DMS53 (cell line): ENCODE data around the gene NKX2-4.
A peak's percentile ranks its signal among the peaks of the same experiment; 100 is the strongest.
"Not testable (repeated sequence)": the region's sequence is repeated elsewhere in the genome, so short reads cannot be mapped to it uniquely, and the experiment has no call there.

Source experiments
- DNase-seq: peaks from one replicate; lab custom pipeline; 2025; lab: John Stamatoyannopoulos, UW

NKX2-4 gene

DNA sequence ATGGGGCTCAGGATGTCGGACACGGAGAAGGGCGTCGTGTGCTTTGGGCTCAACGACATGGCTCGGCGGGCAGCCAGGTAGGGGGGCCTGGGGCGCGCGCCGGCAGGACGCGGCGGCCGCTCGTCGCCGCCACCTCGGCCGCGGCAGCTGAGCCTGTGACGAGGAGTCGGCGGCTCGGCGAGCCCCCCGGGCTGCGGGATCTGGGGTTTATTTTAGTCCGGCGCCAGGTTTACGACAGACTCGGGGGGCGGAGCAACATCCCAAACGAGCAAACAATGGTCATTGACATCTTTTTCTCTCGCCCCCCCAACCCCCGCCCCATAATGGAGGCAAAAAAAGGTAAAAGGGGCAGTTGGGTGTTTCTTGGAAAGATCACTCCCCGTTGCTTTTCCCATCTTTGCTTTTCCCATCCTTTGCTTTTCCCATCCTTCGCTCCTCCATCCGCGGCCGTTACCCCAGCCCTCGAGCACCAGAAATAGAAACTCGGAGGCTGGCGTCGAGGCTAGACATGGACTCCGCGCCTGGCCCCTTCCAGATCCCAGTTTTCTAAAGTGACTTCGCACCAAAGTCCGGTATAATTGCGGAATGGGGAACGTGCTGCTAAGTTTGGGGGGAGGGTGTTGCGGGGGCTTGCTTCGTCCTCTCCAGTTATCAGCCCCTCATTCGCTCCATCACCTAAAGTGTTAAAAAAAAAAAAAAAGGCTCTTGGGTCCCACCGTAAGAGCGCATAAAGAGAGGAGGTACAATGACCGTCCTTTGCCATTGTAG, at the start of gene NKX2-4:
TSS of gene NKX2-4 (minus strand) at position 186 of the 768 bp plus-strand sequence. CDS start at position 59, 127 bp downstream.
- DNase-seq, result no peak

DNA sequence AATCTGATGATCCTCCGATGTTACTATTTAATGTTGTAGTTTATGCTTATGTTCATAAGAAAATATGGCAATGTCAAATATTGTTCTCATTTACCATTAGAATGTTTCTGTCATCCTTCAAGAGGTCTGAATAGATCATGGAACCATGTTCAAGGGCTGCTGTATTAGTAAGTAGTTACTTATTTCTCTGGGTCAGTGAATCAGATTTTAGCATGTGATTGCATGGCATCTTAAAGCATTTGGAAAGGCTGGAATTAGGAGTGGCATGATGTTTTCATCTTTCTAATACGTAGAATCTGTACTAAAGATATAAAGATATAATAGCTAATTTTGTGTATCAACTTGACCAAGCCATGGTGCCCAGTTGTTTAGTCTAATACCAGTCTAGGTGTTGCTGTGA, 40.5 kb upstream of the NKX2-4 start:
- no peak for DNase-seq

DNA sequence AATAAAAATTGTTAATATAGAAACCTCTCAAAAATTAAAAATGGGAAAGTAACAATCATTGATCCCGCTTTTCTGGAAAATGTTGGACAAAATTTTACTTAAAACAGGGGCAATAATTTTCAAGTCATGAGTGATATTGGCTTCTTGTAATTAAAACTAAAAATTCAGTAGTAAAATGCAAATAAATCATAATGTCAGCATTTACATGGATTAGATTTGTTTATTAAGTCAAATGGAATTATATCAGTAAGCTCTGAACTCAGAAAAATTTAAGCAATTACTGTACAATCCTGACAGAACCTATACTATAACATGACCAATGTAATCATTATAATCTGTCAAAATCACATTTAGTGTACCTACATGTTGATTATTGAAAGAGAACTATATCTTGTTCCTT, 39.9 kb upstream of the NKX2-4 start:
- DNase-seq, result no peak

DNA sequence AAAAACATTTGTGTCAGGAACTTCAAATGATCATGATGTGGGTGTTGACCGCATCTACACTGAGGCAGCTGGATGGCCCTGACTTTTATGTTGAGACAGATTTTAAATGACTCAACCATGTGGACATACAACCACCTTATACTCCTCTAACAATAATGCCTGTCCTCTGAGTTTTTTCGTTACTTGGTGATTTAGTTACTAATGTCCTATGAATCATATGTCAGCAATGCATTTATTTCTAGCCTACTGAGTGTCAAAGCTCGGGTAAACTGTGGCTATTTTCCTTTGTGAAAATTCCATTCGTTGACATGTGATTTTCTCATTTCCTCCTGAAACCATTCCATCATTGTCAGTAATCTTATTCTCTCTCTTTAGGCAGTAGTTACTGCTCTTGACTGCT, 38.9 kb upstream of the NKX2-4 start:
- no peak for DNase-seq

DNA sequence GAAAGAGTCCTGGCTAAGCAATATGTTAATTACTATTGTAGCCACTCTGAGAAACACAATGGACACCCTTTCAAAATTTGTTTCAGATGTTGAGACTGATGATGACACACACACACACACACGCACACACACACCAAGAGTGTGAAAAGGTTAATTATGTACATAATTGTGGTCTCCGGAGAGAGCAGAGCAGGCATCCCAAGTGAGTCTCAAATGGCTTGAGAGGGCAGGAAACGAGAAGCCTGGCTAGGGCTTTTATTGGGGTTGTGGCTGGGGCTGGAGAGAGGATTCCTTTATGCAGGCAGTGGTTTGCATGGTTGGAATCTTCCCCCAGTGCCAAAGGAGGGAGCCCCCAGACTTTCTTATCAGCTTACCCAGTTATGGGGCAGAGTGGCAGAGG, 38.2 kb upstream of the NKX2-4 start:
- no peak for DNase-seq

DNA sequence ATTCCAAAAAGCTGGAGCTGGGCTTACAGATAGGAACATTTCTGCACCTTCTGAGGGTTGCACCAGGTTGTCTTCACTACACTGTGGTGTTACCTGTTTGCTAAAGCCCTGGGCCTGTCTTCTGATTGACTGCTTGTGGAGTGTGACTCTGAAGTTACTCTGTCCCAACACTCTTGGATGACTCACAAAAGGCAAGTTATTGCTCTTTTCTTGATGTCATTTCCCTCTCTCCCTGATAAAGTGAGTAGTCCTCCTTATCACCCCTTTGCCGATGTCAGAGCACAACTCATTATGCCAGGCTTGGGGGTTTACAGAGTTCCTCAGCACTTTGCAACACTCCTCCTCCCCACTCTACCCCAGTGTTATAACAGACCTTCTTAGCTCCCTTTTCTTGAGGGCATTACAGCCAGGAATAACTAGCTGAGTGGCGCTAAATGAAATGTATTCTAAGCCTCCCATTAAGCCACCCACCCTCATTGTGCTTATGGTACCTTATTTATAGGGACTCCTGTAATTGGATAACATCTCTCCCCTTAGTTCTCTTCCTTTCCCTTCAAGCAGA, 36.1 kb upstream of the NKX2-4 start:
- DNase-seq, result no peak

DNA sequence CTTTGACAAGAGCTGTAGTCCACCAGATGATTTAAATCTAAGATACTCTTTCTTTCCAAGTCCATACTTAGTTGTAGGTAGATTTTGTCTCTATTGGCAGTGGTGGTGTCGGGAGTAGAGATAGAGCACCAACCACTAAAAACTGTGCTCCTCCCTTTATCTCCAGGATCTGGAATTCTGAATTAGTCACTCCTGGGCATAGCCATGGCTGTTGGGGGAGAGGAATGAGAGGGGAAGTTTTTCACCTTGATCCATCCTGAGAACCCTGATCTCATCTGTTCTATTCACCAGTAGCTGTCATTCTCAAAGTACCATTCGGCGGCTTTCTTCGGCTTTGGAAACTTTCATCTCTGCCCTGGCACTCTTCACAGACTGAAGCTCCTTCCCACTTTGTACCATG, 35.6 kb upstream of the NKX2-4 start:
- DNase-seq, result no peak

DNA sequence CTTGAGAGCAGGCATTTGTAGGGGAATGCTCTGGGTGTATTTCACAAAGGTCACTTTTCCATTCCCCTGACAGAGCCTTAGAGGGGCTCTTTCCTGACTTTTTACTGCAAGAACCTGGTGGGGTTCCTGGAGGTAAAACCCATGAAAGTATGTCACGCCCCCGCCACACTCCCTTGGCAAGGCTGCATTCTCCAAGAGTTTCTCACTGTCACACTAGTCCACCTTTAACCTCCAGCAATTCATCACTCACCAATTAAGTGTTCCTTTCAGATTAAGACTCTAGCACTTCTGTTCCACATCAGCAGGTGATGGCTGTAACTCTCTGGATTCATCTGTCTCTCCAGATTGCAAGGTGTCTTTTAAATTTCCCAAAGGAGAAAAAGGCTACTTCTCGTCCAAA, 32.7 kb upstream of the NKX2-4 start:
- no peak for DNase-seq

DNA sequence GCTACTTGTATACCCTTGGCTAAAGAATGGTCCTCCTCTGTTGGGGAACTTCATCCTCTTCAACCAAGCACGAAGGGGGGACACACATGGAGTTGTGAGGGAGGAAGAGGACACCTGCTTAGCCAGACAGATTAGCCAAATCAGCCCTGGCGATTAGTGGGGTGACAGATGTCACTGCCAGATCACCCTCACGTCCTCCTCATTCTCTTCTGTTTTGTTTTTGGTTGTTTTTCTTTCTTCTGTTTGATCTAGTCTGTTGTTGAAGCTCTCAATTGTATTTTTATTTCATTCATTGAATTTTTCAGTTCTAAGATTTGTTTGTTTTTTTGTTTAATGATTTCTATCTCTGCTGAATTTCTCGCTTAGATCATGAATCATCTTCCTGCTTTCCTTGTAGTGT, 27.5 kb upstream of the NKX2-4 start:
- no peak for DNase-seq

DNA sequence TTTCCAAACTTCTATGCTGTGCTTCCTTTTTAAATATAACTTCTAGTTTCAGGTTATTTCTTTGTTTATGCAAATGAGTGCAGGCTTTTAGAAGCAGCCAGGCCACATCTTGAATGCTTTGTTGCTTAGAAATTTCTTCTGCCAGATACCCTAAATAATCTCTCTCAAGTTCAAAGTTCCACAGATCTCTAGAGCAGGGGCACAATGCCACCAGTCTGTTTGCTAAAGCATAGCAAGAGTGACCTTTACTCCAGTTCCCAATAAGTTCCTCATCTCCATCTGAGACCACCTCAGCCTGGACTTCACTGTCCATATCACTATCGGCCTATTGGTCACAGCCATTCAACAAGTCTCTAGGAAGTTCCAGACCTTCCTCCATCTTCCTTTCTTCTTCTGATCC, 26.4 kb upstream of the NKX2-4 start:
- DNase-seq, result not testable (repeated sequence)

DNA sequence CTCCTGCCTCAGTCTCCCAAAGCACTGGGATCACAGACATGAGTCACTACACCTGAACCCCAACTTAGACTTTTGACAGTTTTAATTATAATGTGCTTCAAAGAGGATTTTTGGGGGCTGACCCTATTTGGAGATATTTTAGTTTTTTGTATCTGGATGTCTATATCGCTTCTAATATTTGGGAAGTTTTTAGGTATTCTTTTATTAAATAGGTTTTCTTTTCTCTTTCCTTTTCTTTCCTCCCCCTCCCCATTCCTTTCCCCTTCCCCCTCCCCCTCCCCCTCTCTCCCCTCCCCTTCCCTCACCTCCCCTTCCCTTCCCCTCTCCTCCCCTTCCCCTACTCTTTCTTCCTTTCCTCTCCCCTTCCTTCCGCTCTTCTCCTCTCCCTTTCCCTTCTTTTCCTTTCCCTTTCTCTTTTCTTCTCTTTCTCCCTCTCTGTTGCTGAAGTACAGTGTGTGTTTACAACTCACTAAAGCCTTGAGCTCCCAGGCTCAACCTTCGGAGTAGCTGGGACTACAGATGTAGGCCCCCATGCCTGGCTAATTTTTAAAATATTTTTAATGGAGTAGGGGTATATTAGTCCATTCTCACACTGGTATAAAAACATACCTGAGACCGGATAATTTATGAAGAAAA, 24.4 kb upstream of the NKX2-4 start:
- no peak for DNase-seq

DNA sequence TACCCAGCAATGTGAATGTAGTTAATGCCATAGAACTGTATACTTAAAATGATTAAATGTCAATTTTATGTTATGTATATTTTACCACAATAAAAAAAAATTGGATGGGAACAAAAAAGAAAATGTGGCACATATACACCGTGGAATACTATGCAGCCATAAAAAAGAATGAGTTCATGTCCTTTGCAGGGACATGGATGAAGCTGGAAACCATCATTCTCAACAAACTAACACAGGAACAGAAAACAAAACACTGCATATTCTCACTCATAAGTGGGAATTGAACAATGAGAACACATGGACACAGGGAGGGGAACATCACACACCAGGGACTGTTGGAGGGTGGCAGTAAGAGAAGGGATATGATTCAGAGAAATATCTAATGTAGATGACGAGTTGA, 21.8 kb upstream of the NKX2-4 start:
- DNase-seq, result not testable (repeated sequence)

DNA sequence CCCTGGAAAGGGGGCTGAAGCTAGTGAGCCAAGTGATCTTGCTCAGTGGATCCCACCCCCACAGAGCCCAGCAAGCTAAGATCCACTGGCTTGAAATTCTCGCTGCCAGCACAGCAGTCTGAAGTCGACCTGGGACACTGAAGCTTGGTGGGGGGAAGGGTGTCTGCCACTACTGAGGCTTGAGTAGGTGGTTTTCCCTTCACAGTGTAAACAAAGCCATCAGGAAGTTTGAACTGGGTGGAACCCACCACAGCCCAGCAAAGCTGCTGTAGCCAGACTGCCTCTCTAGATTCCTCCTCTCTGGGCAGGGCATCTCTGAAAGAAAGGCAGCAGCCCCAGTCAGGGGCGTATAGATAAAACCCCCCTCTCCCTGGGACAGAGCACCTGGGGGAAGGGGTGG, 16.7 kb upstream of the NKX2-4 start:
- DNase-seq, result not testable (repeated sequence)

DNA sequence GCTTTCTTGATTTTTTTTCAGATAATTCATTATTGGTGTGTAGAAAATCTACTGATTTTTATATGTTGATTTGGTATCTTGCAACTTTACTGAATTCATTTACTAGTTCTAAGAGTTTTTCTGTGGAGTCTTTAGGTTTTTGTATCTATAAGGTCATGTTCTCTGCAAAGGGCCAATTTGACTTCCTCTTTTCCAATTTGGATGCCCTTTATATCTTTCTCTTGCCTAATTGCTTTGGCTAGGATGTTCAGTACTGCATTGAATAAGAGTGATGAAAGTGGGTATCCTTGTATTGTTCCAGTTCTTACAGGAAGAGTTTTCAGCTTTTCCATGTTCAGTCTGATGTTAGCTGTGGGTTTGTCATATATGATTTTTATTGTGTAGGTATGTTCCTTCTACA, 14.4 kb upstream of the NKX2-4 start:
- DNase-seq, result no peak

DNA sequence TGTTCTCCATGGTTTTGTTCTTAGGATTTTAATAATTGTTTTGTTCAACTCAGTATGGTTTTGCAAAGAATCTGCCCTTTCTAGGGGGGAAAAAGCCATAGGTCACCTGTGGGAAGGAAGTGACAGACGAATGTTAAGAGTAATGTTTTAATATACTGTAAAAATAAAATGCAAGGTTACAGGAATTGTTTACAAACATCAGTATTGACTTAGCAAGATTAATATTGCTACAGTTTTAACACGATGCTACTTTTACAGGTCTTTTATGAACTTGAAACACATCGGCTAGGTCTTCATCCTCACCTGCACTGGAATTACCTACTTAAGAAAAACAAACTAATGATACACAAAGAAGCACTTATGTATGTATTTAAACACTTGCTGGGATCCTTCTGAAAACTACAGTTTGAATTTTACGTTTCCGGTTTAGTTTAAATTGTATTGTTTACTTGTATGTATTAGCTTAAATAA, 1.7 kb upstream of the NKX2-4 start:
- DNase-seq, result no peak

DNA sequence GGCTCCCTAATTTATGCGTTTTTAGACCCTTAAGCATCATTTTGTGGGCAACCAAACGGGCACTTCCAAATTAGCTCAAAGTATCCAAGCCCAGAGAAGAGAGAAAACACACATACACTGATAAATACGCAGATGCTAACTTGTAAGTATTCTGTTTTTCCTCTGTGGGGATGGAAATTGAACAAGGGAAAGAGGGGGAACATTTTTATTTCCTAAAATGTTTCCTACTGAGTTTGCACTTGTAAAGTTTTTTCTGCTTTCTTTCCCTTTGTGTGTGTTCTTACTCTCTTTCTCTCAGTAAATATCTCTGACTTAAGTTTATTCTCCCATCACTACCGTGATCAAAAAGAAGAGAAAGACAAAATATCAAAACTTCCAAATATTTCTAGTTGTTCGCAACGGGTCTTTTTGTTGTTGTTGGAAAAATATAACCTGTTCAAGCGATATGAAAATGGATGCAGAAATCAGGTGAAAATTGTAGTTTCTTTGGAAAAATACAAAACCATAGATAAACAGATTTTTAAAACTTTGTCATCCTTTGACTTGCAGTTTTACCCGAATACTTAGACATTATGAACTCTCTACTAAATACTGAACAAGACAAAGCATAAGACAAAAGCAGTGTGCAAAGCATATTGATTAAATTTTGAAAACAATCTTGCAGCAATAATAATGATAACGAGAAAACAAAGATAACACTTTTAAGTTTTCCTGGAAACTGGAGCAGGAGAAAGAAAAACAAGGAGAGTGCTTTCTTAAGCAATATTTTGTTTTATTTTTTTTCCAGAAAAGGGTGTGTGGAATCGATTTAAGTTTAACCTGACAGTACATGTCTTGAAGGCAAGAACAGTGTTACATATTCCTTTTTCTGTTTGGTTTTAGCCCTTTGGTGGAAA, 1.0 kb upstream of the NKX2-4 start:
- DNase-seq, result no peak

DNA sequence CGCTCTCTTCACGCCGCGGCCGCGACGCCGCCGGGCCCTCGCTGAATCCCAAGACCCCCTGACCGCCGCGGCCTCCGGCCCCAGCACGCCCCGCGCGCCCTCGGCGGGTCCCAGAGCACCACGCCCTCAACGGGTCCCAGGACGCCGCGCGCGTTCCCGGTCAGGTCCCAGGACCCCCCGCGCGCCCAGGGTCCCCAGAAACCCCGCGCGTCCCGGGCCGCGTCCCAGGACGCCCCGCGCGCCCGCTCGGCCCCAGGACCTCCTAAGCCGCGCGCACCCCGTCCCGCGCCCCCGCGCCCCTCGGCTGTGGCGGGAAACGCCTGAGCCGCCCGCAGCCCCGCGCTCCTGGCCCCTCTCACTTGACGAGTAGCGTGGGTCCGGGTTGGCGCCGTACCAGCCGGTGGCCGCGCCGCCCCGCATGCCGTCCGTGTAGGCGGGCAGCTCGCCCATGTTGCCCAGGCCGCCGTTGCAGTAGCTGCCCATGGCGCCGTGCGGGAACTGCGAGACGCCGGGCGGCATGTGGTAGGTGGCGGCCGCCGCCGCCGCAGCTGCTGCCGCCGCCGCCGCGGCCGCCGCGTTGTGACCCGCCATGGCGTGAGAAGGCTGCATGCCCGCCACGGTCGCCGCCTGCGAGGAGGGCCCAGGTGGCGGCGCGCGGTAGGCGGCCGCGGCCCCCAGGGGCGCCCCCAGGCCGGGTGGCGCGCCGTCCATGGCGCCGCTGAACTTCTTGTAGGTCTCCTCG, 556 bp downstream of the NKX2-4 start:
- DNase-seq, result peak; percentile 62

DNA sequence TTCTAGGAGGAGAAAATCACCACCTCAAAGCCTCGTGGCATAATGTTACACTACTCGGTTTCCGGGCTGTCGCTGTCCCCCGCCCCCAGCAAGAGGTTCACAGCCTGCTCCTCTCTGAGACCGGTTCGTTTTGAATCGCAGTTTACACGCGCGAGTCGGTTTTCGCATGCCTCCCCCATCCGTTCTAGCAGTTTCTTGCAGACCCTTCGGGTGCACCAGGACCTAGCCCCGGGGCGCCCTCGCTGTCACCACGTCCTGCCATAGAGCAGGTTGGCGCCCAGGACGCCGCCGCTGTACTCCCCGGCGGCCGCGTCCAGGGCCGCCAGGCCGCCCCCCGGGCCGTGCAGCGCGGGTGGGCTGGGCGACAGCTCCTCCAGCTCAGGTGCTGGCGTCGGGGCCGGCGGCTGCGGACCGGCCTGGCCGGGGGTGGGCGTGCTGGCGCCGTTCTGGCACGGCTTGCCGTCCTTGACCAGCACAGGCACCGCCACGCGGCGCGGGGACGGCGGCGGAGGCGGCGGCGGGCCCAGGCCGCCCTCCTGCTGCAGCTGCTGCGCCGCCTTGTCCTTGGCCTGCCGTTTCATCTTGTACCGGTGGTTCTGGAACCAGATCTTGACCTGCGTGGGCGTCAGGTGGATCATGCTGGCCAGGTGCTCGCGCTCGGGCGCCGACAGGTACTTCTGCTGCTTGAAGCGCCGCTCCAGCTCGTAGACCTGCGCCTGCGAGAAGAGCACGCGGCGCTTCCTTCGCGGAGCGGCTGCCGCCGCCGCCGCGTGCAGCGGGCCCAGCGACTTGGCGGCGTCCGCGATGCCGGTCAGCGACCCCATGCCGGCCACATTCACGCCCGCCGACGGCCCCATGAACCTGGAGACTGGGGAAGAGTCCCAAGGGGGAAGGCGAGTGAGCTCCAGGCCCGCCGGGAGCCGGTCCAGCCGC, 1.4 kb downstream of the NKX2-4 start:
- DNase-seq, result peak; percentile 41

DNA sequence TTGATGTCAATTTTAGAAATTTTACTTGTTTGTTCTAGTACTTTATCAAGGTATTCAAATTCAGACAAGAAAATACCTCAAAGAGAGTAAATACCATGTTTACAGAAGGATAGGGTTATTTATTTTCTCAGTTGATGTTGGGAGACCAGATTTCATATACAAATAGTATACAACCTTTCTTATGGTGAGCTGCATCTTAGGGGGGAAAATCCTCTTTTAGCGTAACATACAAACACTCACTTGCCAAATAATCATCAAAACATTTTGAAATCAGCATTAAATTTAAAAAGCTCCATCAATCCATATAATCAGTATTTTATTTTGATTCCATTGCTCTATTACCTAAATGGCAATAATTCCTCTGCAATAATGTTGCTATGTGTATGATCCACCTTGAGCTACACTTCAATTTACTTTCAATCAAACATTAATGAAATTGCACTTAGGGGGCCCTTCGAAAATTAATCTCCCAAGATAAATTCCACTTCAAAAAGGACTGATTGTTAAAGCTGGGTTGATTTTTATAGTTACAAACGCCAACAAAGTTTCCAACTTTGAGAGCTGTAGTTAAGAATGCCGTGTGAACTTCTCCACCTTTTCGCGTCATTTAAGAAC, 2.2 kb downstream of the NKX2-4 start:
- no peak for DNase-seq

DNA sequence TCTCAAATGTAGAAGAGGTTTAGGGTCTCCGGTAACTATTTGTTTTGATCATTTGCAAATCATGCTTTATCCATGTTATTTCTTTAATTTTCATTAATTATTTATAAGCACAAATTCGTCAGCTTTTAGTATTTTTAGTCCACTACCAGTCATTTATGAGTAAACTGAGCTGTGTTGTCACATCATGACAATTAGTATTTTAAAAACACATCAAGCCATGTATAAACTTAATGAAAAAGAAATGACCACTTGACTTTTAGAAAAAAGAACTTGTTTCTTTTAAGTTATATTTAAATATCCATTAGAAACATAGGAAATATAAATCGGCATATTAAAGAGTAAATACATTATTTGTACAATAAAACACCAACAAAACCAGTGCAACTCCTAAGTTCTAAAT, 2.8 kb downstream of the NKX2-4 start:
- DNase-seq, result no peak
